H9 (cell line): ENCODE data around the gene HOXA4. TPM values are rescaled to one million over a fixed set of nuclear protein-coding genes. Genes with fewer than 3 reads are reported as not detected.

Experiments used
- DNase-seq: peaks from one replicate; pipeline ENCODE4 v3.0.0-alpha.2; 2017
- H2AFZ ChIP-seq: one replicate; pipeline ENCODE4 v1.6.1; 2013; ENCODE audit warnings: mild to moderate bottlenecking, low read length, control low read depth, moderate library complexity
- H2AK5ac ChIP-seq: 2 replicates; pipeline ENCODE4 v1.6.1; 2013; ENCODE audit warnings: low read length, control low read depth, mixed read lengths; ENCODE audit not compliant: insufficient read length
- H2BK120ac ChIP-seq: one replicate; pipeline ENCODE4 v1.6.1; 2013; ENCODE audit warnings: low read depth, mild to moderate bottlenecking, low read length, control low read depth, inconsistent platforms; ENCODE audit not compliant: poor library complexity, severe bottlenecking
- H2BK12ac ChIP-seq: 2 replicates; pipeline ENCODE4 v1.6.1; 2013; ENCODE audit warnings: low read length, control low read depth, mixed read lengths, low read depth; ENCODE audit not compliant: insufficient read length
- H2BK15ac ChIP-seq: 2 replicates; pipeline ENCODE4 v1.6.1; 2013; ENCODE audit warnings: low read depth, low read length, control low read depth
- H2BK20ac ChIP-seq: one replicate; pipeline ENCODE4 v1.6.1; 2013; ENCODE audit warnings: low read depth, mild to moderate bottlenecking, low read length, control low read depth, inconsistent platforms; ENCODE audit not compliant: poor library complexity, severe bottlenecking
- H2BK5ac ChIP-seq: 2 replicates; pipeline ENCODE4 v1.6.1; 2013; ENCODE audit warnings: low read length, control low read depth, mixed read lengths; ENCODE audit not compliant: insufficient read length
- H3K14ac ChIP-seq: 2 replicates; pipeline ENCODE4 v1.6.1; 2013; ENCODE audit warnings: low read length, control low read depth; ENCODE audit not compliant: insufficient read depth
- H3K18ac ChIP-seq: 2 replicates; pipeline ENCODE4 v1.6.1; 2013; ENCODE audit warnings: low read depth, mild to moderate bottlenecking, mixed read lengths, low read length, control low read depth; ENCODE audit not compliant: insufficient read length
- H3K23ac ChIP-seq: 2 replicates; pipeline ENCODE4 v1.6.1; 2013; ENCODE audit warnings: low read length, control low read depth, mixed read lengths, low read depth; ENCODE audit not compliant: insufficient read length
- H3K23me2 ChIP-seq: 2 replicates; pipeline ENCODE4 v1.6.1; 2013; ENCODE audit warnings: low read depth, mild to moderate bottlenecking, mixed read lengths, low read length, control low read depth; ENCODE audit not compliant: insufficient read length, poor library complexity, severe bottlenecking
- H3K27ac ChIP-seq: 2 replicates; pipeline ENCODE4 v1.5.1; 2013; ENCODE audit warnings: low read length, control low read depth, mixed read lengths, low read depth; ENCODE audit not compliant: insufficient read length
- H3K27me3 ChIP-seq: 2 replicates; pipeline ENCODE4 v1.6.1; 2013; ENCODE audit warnings: low read length, control low read depth, inconsistent platforms; ENCODE audit not compliant: insufficient read depth
- H3K4ac ChIP-seq: 2 replicates; pipeline ENCODE4 v1.6.1; 2013; ENCODE audit warnings: low read depth, mild to moderate bottlenecking, control low read depth, inconsistent platforms, low read length, moderate library complexity
- H3K4me1 ChIP-seq: 2 replicates; pipeline ENCODE4 v1.6.1; 2013; ENCODE audit warnings: low read length, control low read depth, inconsistent platforms; ENCODE audit not compliant: insufficient read depth
- H3K4me2 ChIP-seq: 2 replicates; pipeline ENCODE4 v1.6.1; 2013; ENCODE audit warnings: low read length, control low read depth, mixed read lengths; ENCODE audit not compliant: insufficient read length, insufficient read depth
- H3K56ac ChIP-seq: 2 replicates; pipeline ENCODE4 v1.6.1; 2013; ENCODE audit warnings: low read depth, mild to moderate bottlenecking, mixed read lengths, low read length, control low read depth; ENCODE audit not compliant: insufficient read length
- H3K79me1 ChIP-seq: 2 replicates; pipeline ENCODE4 v1.6.1; 2013; ENCODE audit warnings: low read depth, mild to moderate bottlenecking, moderate library complexity, low read length, control low read depth, inconsistent platforms; ENCODE audit not compliant: insufficient read depth, poor library complexity, severe bottlenecking
- H3K79me2 ChIP-seq: 2 replicates; pipeline ENCODE4 v1.6.1; 2013; ENCODE audit warnings: low read length, control low read depth, inconsistent platforms; ENCODE audit not compliant: insufficient read depth
- H3K9ac ChIP-seq: 2 replicates; pipeline ENCODE4 v1.6.1; 2013; ENCODE audit warnings: low read length, control low read depth, mixed read lengths; ENCODE audit not compliant: insufficient read length; ENCODE audit errors: extremely low read depth
- H3K9me3 ChIP-seq: one replicate; pipeline ENCODE4 v1.6.1; 2013; ENCODE audit warnings: low read depth, low read length, inconsistent platforms; ENCODE audit not compliant: control insufficient read depth
- H3T11ph ChIP-seq: one replicate; pipeline ENCODE4 v1.6.1; 2013; ENCODE audit warnings: mild to moderate bottlenecking, low read length, control low read depth, inconsistent platforms
- H4K20me1 ChIP-seq: one replicate; pipeline ENCODE4 v1.6.1; 2013; ENCODE audit not compliant: control insufficient read depth, insufficient read length, insufficient read depth
- H4K5ac ChIP-seq: 2 replicates; pipeline ENCODE4 v1.6.1; 2013; ENCODE audit warnings: low read depth, mild to moderate bottlenecking, mixed read lengths, low read length, control low read depth; ENCODE audit not compliant: insufficient read length
- H4K8ac ChIP-seq: replicated peaks from 2 replicates; pipeline ENCODE4 v1.6.1; 2013; ENCODE audit warnings: low read length, control low read depth, mixed read lengths, low read depth; ENCODE audit not compliant: insufficient read length
- H4K91ac ChIP-seq: 2 replicates; pipeline ENCODE4 v1.6.1; 2013; ENCODE audit warnings: low read depth, mild to moderate bottlenecking, moderate library complexity, mixed read lengths, low read length, control low read depth; ENCODE audit not compliant: insufficient read length
- H3K27ac Mint-ChIP-seq, 3 experiments: 2 replicates in 2 of 3; 3 replicates in 1 of 3; pipeline ENCODE4 v1.8.0; 2020 to 2021; ENCODE audit warnings: mixed read lengths in 3 of 3, mild to moderate bottlenecking in 1 of 3, moderate library complexity in 1 of 3
- H3K27me3 Mint-ChIP-seq: 2 replicates; pipeline ENCODE4 v1.8.0; 2021; ENCODE audit warnings: low read depth, mild to moderate bottlenecking, moderate library complexity, mixed read lengths
- H3K36me3 Mint-ChIP-seq, 3 experiments: 2 replicates in 2 of 3; 3 replicates in 1 of 3; pipeline ENCODE4 v1.8.0; 2020 to 2021; ENCODE audit warnings: low read depth in 3 of 3, mixed read lengths in 3 of 3; ENCODE audit not compliant: insufficient read depth in 1 of 3
- H3K4me1 Mint-ChIP-seq, 2 experiments: 2 replicates each; pipeline ENCODE4 v1.8.0; 2020; ENCODE audit warnings: mixed read lengths in 2 of 2
- H3K4me3 Mint-ChIP-seq, 2 experiments: 2 replicates in 1 of 2; 3 replicates in 1 of 2; pipeline ENCODE4 v1.8.0; 2020 to 2021; ENCODE audit warnings: mild to moderate bottlenecking in 2 of 2, mixed read lengths in 2 of 2, moderate library complexity in 1 of 2
- H3K9me3 Mint-ChIP-seq, 2 experiments: 2 replicates in 1 of 2; 3 replicates in 1 of 2; pipeline ENCODE4 v1.8.0; 2020; ENCODE audit warnings: mild to moderate bottlenecking in 2 of 2, mixed read lengths in 2 of 2, moderate library complexity in 1 of 2
- CTCF ChIP-seq: fragments of 200-600 bp; sonication (generic); conservative IDR thresholded peaks from 3 replicates; pipeline ENCODE4 v1.8.0; 2021; ENCODE audit warnings: antibody characterized with exemption, mild to moderate bottlenecking
- WGBS: extraction: QIAGEN DNeasy Blood & Tissue Kit; methylation state at CpG from one replicate; pipeline ENCODE4 v1.1.7; 2013; ENCODE audit warnings: missing lambda C conversion rate, low lambda C conversion rate, mixed read lengths; ENCODE audit not compliant: insufficient read length; ENCODE audit errors: extremely low coverage; 5-methylcytosine and 5-hydroxymethylcytosine counted together
- total RNA-seq: library from RNA; stranded (reverse); gene quantifications from 2 replicates; pipeline ENCODE4 v1.2.1, GENCODE V29; 2021

Gene HOXA4
- total RNA-seq, 1 experiment from 2014 or later, result not detected

GRCh38 chr7:27129729-27130539 is 623 bp downstream of the HOXA4 start:
- H3K27me3 ChIP-seq, result peaks cover 95% of the 10 kb centered on the region
- peaks cover 97% of the 10 kb centered on the region for H3K27me3 Mint-ChIP-seq

More at GRCh38 chr7:27129729-27130539, 623 bp downstream of the HOXA4 start:
- H3K27ac ChIP-seq, result no peak overlapping the region
- Mint-ChIP-seq H3K9me3 (peaks cover 0 to 10% of the 10 kb centered on the region in 2 experiments; a peak in 3 of 5 replicates), H3K36me3 (no peaks in the 10 kb centered on the region; a peak in 1 of 7 replicates), H3K4me1 (no peaks in the 10 kb centered on the region), H3K4me3 (no peak overlapping the region), H3K27ac (no peak overlapping the region)
- no peak overlapping the region for H3K18ac ChIP-seq
- no peak overlapping the region for H4K8ac ChIP-seq
- H3K56ac ChIP-seq, result no peak overlapping the region
- no peak overlapping the region for H2BK20ac ChIP-seq
- H2BK15ac ChIP-seq, result no peak overlapping the region
- H2AFZ ChIP-seq, result no peak overlapping the region
- no peak overlapping the region for H3T11ph ChIP-seq
- H3K4me1 ChIP-seq, result no peaks in the 10 kb centered on the region
- H4K20me1 ChIP-seq, result peaks cover 3% of the 10 kb centered on the region
- no peak overlapping the region for H2BK120ac ChIP-seq
- H3K79me2 ChIP-seq, result no peaks in the 10 kb centered on the region
- no peak overlapping the region for H3K9ac ChIP-seq
- TF ChIP-seq CTCF, result no peak
- H2BK5ac ChIP-seq, result no peak overlapping the region
- H4K5ac ChIP-seq, result no peak overlapping the region
- no peaks in the 10 kb centered on the region for H3K23me2 ChIP-seq
- no peak overlapping the region for H3K4me2 ChIP-seq
- H3K4ac ChIP-seq, result no peak overlapping the region
- no peak overlapping the region for H3K14ac ChIP-seq
- WGBS, result no CpG with 5 or more reads among the region's 72 CpGs
- no peak overlapping the region for H3K23ac ChIP-seq
- DNase-seq, result no peak
- no peak overlapping the region for H2BK12ac ChIP-seq
- H3K9me3 ChIP-seq, result no peaks in the 10 kb centered on the region
- no peak overlapping the region for H2AK5ac ChIP-seq
- H3K79me1 ChIP-seq, result no peaks in the 10 kb centered on the region
- no peak overlapping the region for H4K91ac ChIP-seq
